OCI-LY1 (cell line): Measurements from ENCODE around the gene DBH.

Experiments
- H2AFZ ChIP-seq: fragments of 200-600 bp; sonication (generic), shearing (Covaris generic); 2 replicates; pipeline ENCODE4 v1.6.0; 2014; ENCODE audit warnings: antibody characterized with exemption, mild to moderate bottlenecking, low read length
- H3F3A ChIP-seq: fragments of 200-600 bp; sonication (generic), shearing (Covaris generic); 2 replicates; pipeline ENCODE4 v1.6.0; 2014; ENCODE audit warnings: mild to moderate bottlenecking, antibody characterized with exemption, low read length, moderate library complexity; ENCODE audit not compliant: insufficient read depth
- H3K27ac ChIP-seq: fragments of 200-600 bp; sonication (generic); 2 replicates; pipeline ENCODE4 v1.5.1; 2014; ENCODE audit warnings: low read length, mixed run types, mild to moderate bottlenecking, low read depth; ENCODE audit not compliant: poor library complexity, severe bottlenecking
- H3K27me3 ChIP-seq: fragments of 200-600 bp; sonication (generic); 2 replicates; pipeline ENCODE4 v1.6.0; 2014; ENCODE audit warnings: antibody characterized with exemption, mild to moderate bottlenecking, low read length, moderate library complexity; ENCODE audit not compliant: insufficient read depth
- H3K36me3 ChIP-seq: fragments of 200-600 bp; sonication (generic); 2 replicates; pipeline ENCODE4 v1.6.1; 2014; ENCODE audit warnings: mild to moderate bottlenecking, antibody characterized with exemption, low read length, moderate library complexity, mixed read lengths; ENCODE audit not compliant: insufficient read depth
- H3K4me1 ChIP-seq: fragments of 200-600 bp; sonication (generic); 2 replicates; pipeline ENCODE4 v1.5.1; 2014; ENCODE audit warnings: mild to moderate bottlenecking, low read length, moderate library complexity; ENCODE audit not compliant: insufficient read depth, severe bottlenecking
- H3K4me2 ChIP-seq: fragments of 200-600 bp; sonication (generic), shearing (Covaris generic); 2 replicates; pipeline ENCODE4 v1.6.1; 2014; ENCODE audit warnings: low read length
- H3K4me3 ChIP-seq: fragments of 200-600 bp; sonication (generic); 2 replicates; pipeline ENCODE4 v1.5.1; 2014; ENCODE audit warnings: low read length, low read depth, mild to moderate bottlenecking, mixed read lengths; ENCODE audit not compliant: poor library complexity, severe bottlenecking
- H3K79me2 ChIP-seq: fragments of 200-600 bp; shearing (Covaris generic); 2 replicates; pipeline ENCODE4 v1.6.1; 2016; ENCODE audit warnings: mixed run types, low read length, mixed read lengths; ENCODE audit not compliant: insufficient read depth
- H3K9ac ChIP-seq: fragments of 200-600 bp; sonication (generic), shearing (Covaris generic); 2 replicates; pipeline ENCODE4 v1.6.1; 2014; ENCODE audit warnings: mild to moderate bottlenecking, low read length, mixed read lengths
- H3K9me2 ChIP-seq: fragments of 200-600 bp; sonication (generic), shearing (Covaris generic); 2 replicates; pipeline ENCODE4 v1.6.1; 2014; ENCODE audit warnings: low read depth, mild to moderate bottlenecking, low read length, mixed read lengths
- H3K9me3 ChIP-seq: fragments of 200-600 bp; shearing (Covaris generic); 2 replicates; pipeline ENCODE4 v1.6.1; 2014; ENCODE audit warnings: low read length, mixed read lengths
- H4K20me1 ChIP-seq: fragments of 200-600 bp; sonication (generic), shearing (Covaris generic); 2 replicates; pipeline ENCODE4 v1.6.0; 2016; ENCODE audit warnings: mild to moderate bottlenecking, low read length; ENCODE audit not compliant: insufficient read depth
- CTCF ChIP-seq: fragments of 200-600 bp; sonication (generic), shearing (Covaris generic); IDR thresholded peaks from 2 replicates; pipeline ENCODE4 v1.5.1; 2017; ENCODE audit warnings: mild to moderate bottlenecking, antibody characterized with exemption, low read length, moderate library complexity, mixed read lengths
- EZH2 ChIP-seq: fragments of 200-600 bp; sonication (generic), shearing (Covaris generic); IDR thresholded peaks from 2 replicates; pipeline ENCODE4 v1.8.0; 2017; ENCODE audit warnings: borderline replicate concordance, mixed run types, mild to moderate bottlenecking, antibody characterized with exemption, low read length, moderate library complexity, mixed read lengths

The DBH gene

GRCh38 chr9:133589454-133590227 is 46.5 kb upstream of the DBH start:
- H3K27ac ChIP-seq: no peak overlapping the region
- H3K79me2 ChIP-seq: no peaks in the 10 kb centered on the region
- TF ChIP-seq EZH2 (no peak), CTCF (peak; percentile 84)
- no peaks in the 10 kb centered on the region for H3K9me3 ChIP-seq
- H3F3A ChIP-seq: no peaks in the 10 kb centered on the region
- H3K4me1 ChIP-seq: no peaks in the 10 kb centered on the region
- H3K4me3 ChIP-seq: no peak overlapping the region
- no peaks in the 10 kb centered on the region for H3K36me3 ChIP-seq
- no peak overlapping the region for H2AFZ ChIP-seq
- no peak overlapping the region for H3K4me2 ChIP-seq
- H3K9ac ChIP-seq: no peak overlapping the region
- H3K9me2 ChIP-seq: no peaks in the 10 kb centered on the region
- H3K27me3 ChIP-seq: no peaks in the 10 kb centered on the region
- H4K20me1 ChIP-seq: no peaks in the 10 kb centered on the region

- H3K27me3 ChIP-seq: no peaks in the 10 kb centered on the region
- no peak overlapping the region for H3K4me3 ChIP-seq
- H3K27ac ChIP-seq: no peak overlapping the region
- H3F3A ChIP-seq: no peaks in the 10 kb centered on the region
- H3K79me2 ChIP-seq: no peaks in the 10 kb centered on the region
- no peak overlapping the region for H3K9ac ChIP-seq
- no peaks in the 10 kb centered on the region for H3K9me2 ChIP-seq
- no peaks in the 10 kb centered on the region for H3K4me1 ChIP-seq
- H2AFZ ChIP-seq: no peak overlapping the region
- H3K36me3 ChIP-seq: no peaks in the 10 kb centered on the region
- H3K4me2 ChIP-seq: no peak overlapping the region
- no peaks in the 10 kb centered on the region for H4K20me1 ChIP-seq
- no peaks in the 10 kb centered on the region for H3K9me3 ChIP-seq
- no peak for TF ChIP-seq CTCF
- no peak for TF ChIP-seq EZH2
Measured at GRCh38 chr9:133590231-133590855, 45.8 kb upstream of the DBH start.

GRCh38 chr9:133591116-133591910 is 44.9 kb upstream of the DBH start:
- TF ChIP-seq CTCF: no peak
- Histone ChIP-seq H3K27me3 (no peaks in the 10 kb centered on the region; the same call in 1 of the 2 replicates), H3K4me1 (no peaks in the 10 kb centered on the region), H3K4me3 (no peak overlapping the region), H3K9ac (no peak overlapping the region), H4K20me1 (no peaks in the 10 kb centered on the region), H3K36me3 (no peaks in the 10 kb centered on the region), H3K4me2 (no peak overlapping the region), H3K9me2 (no peaks in the 10 kb centered on the region), H3K79me2 (no peaks in the 10 kb centered on the region), H3K9me3 (no peaks in the 10 kb centered on the region), H2AFZ (no peak overlapping the region), H3F3A (no peaks in the 10 kb centered on the region), H3K27ac (no peak overlapping the region)
